ENCODE results near the gene IRS2. TPM values are rescaled to one million over a fixed set of nuclear protein-coding genes. Genes with fewer than 3 reads are reported as not detected.

The IRS2 gene
- total and polyA plus RNA-seq, 2 donors (not counting 3 experiments of a cell fraction or from before 2014, with no cell fraction given): 1.6 to 4.4 TPM

DNA sequence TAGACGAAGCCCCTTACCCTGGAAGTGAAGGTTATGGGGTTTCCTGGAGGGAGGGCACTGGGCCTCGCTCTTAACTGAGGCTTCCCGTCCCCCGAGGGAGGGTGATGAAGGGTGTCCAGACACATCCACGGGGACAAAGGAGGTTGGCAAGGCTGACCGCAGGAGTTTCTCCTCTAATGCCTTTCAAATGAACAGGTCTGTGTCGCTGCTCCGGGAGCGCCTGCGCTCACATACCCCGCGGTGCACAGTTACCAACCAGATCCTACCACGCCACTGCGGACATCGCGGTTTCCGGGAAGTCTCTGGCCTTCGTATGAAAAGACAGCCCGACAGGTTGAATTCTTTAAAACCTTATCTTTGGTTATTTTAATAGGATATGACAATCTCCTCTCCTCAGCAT lies 41.3 kb downstream of the IRS2 start:
- POLR2A ChIA-PET: no interaction called here
- CTCF ChIA-PET: interaction anchor here (2.2 kb wide), 1 partner anchor 599 kb away, joined by 8 read pairs; no protein-coding TSS in a partner anchor
- BruUV-seq (replicated peaks): no TSS peak

GRCh38 chr13:109744512-109745051 lies 41.8 kb downstream of the IRS2 start:
- ChIA-PET POLR2A (no interaction called here), CTCF (interaction anchor here (0.9 to 2.2 kb wide), 4 partner anchors 13 to 829 kb away, joined by 4 to 10 read pairs (median 7); no protein-coding TSS in a partner anchor)
- H2AFZ ChIP-seq (ENCODE audit: low read depth, low read length): no peak overlapping the region

More for the DNA sequence above, 41.3 kb downstream of the IRS2 start:
- Histone ChIP-seq H3K9me3 (replicated peaks; ENCODE audit: control insufficient read depth, insufficient read depth, low read length) (no peaks in the 10 kb centered on the region), H2AFZ (ENCODE audit: low read depth, low read length) (no peak overlapping the region), H3K36me3 (ENCODE audit: control insufficient read depth in 2 of 2, extremely low read depth in 1 of 2, insufficient read depth in 2 of 2, low read length in 2 of 2) (no peaks in the 10 kb centered on the region), H4K20me1 (replicated peaks; ENCODE audit: control insufficient read depth, extremely low read depth, insufficient read depth, low read length) (no peaks in the 10 kb centered on the region), H3K79me2 (ENCODE audit: control insufficient read depth, insufficient read depth, low read length) (no peaks in the 10 kb centered on the region), H3K4me1 (ENCODE audit: control insufficient read depth, extremely low read depth, insufficient read depth, low read length) (no peaks in the 10 kb centered on the region), H3K4me2 (ENCODE audit: insufficient read depth, low read length) (no peak overlapping the region), H3K4me3 (replicated peaks in 1 of 3; ENCODE audit: insufficient read depth in 1 of 3, low read depth in 1 of 3, low read length in 3 of 3) (no peak overlapping the region), H3K27ac (ENCODE audit: insufficient read depth, low read depth, low read length) (no peak overlapping the region), H3K27me3 (ENCODE audit: control insufficient read depth in 2 of 2, insufficient read depth in 2 of 2, low read length in 2 of 2) (no peaks in the 10 kb centered on the region), H3K9me1 (replicated peaks; ENCODE audit: control insufficient read depth, extremely low read depth, insufficient read depth, low read length) (no peaks in the 10 kb centered on the region), H3K9ac (replicated peaks; ENCODE audit: extremely low read depth, insufficient read depth, low read length) (no peak overlapping the region)
- dilution Hi-C loops (cut with MboI; ENCODE audit: extremely low pct_ligation_motif_present, low sequenced_read_pairs): no loop called here
- TF ChIP-seq MYC (IDR thresholded peaks at IDR 0.05; ENCODE audit: low read depth, low read length) (no peak), POLR2A (IDR thresholded peaks at IDR 0.05; ENCODE audit: low read depth, low read length) (no peak), EZH2 (IDR thresholded peaks at IDR 0.05; ENCODE audit: borderline replicate concordance, low read depth, low read length, severe bottlenecking) (no peak), GATA2 (IDR thresholded peaks at IDR 0.05; ENCODE audit: insufficient read depth, insufficient read length, low read depth, low read length) (no peak), POLR2AphosphoS5 (IDR thresholded peaks at IDR 0.05; ENCODE audit: insufficient read depth, low read depth, low read length) (no peak), JUN (IDR thresholded peaks at IDR 0.05; ENCODE audit: borderline replicate concordance, insufficient read depth, insufficient read length, low read depth) (no peak), FOS (IDR thresholded peaks at IDR 0.05; ENCODE audit: borderline replicate concordance, insufficient read depth, low read length) (no peak)
- TF ChIP-seq, protein P1, sequence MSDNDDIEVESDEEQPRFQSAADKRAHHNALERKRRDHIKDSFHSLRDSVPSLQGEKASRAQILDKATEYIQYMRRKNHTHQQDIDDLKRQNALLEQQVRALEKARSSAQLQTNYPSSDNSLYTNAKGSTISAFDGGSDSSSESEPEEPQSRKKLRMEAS (IDR thresholded peaks at IDR 0.05; ENCODE audit: insufficient read depth, insufficient read length): no peak
- FAIRE-seq (no peak), DNase-seq (ENCODE audit: low read depth, low spot score) (no peak)
- intact Hi-C loops (cut with micrococcal nuclease): no loop called here

More at GRCh38 chr13:109744512-109745051, 41.8 kb downstream of the IRS2 start:
- DNase-seq (ENCODE audit: low read depth, low spot score) (no peak), FAIRE-seq (no peak)
- dilution Hi-C loops (cut with MboI; ENCODE audit: extremely low pct_ligation_motif_present, low sequenced_read_pairs): no loop called here
- H3K79me2 ChIP-seq (ENCODE audit: control insufficient read depth, insufficient read depth, low read length): no peaks in the 10 kb centered on the region
- H3K36me3 ChIP-seq (ENCODE audit: control insufficient read depth in 2 of 2, extremely low read depth in 1 of 2, insufficient read depth in 2 of 2, low read length in 2 of 2): no peaks in the 10 kb centered on the region
- H3K27me3 ChIP-seq (ENCODE audit: control insufficient read depth in 2 of 2, insufficient read depth in 2 of 2, low read length in 2 of 2): no peaks in the 10 kb centered on the region
- no peaks in the 10 kb centered on the region for H3K9me1 ChIP-seq (replicated peaks; ENCODE audit: control insufficient read depth, extremely low read depth, insufficient read depth, low read length)
- no peak overlapping the region for H3K9ac ChIP-seq (replicated peaks; ENCODE audit: extremely low read depth, insufficient read depth, low read length)
- H3K4me3 ChIP-seq (replicated peaks in 1 of 3; ENCODE audit: insufficient read depth in 1 of 3, low read depth in 1 of 3, low read length in 3 of 3): no peak overlapping the region
- no peaks in the 10 kb centered on the region for H3K4me1 ChIP-seq (ENCODE audit: control insufficient read depth, extremely low read depth, insufficient read depth, low read length)
- no peak overlapping the region for H3K27ac ChIP-seq (ENCODE audit: insufficient read depth, low read depth, low read length)
- intact Hi-C loops (cut with micrococcal nuclease): loop anchor here (5.0 kb wide), 1 partner anchor 782 kb away; no protein-coding TSS in a partner anchor
- TF ChIP-seq MYC (IDR thresholded peaks at IDR 0.05; ENCODE audit: low read depth, low read length) (no peak), POLR2A (IDR thresholded peaks at IDR 0.05; ENCODE audit: low read depth, low read length) (no peak), JUN (IDR thresholded peaks at IDR 0.05; ENCODE audit: borderline replicate concordance, insufficient read depth, insufficient read length, low read depth) (no peak), CTCF (IDR thresholded peaks at IDR 0.05; ENCODE audit: extremely low read depth in 1 of 2, insufficient read depth in 1 of 2, low read depth in 1 of 2, low read length in 2 of 2) (no peak), POLR2AphosphoS5 (IDR thresholded peaks at IDR 0.05; ENCODE audit: insufficient read depth, low read depth, low read length) (no peak), EZH2 (IDR thresholded peaks at IDR 0.05; ENCODE audit: borderline replicate concordance, low read depth, low read length, severe bottlenecking) (no peak), FOS (IDR thresholded peaks at IDR 0.05; ENCODE audit: borderline replicate concordance, insufficient read depth, low read length) (no peak), GATA2 (IDR thresholded peaks at IDR 0.05; ENCODE audit: insufficient read depth, insufficient read length, low read depth, low read length) (no peak)
- TF ChIP-seq, protein P1 (IDR thresholded peaks at IDR 0.05; ENCODE audit: insufficient read depth, insufficient read length): no peak
- H3K9me3 ChIP-seq (replicated peaks; ENCODE audit: control insufficient read depth, insufficient read depth, low read length): no peaks in the 10 kb centered on the region
- no peak overlapping the region for H3K4me2 ChIP-seq (ENCODE audit: insufficient read depth, low read length)
- H4K20me1 ChIP-seq (replicated peaks; ENCODE audit: control insufficient read depth, extremely low read depth, insufficient read depth, low read length): no peaks in the 10 kb centered on the region
- no TSS peak for BruUV-seq (replicated peaks)
